Neutrophil (primary cell): ENCODE measurements around the gene PRKCH.

Source experiments
- H3K27ac ChIP-seq: fragments of 200-600 bp; sonication (generic); 2 replicates; pipeline ENCODE4 v1.5.1; 2016; ENCODE audit warnings: mild to moderate bottlenecking, moderate library complexity
- H3K27me3 ChIP-seq: fragments of 200-600 bp; sonication (generic); 2 replicates; pipeline ENCODE4 v1.6.0; 2016; ENCODE audit warnings: mild to moderate bottlenecking
- H3K36me3 ChIP-seq: fragments of 200-600 bp; sonication (generic); 2 replicates; pipeline ENCODE4 v1.5.1; 2017
- H3K4me1 ChIP-seq, 2 experiments: fragments of 200-600 bp in 1 of 2; sonication (generic) in 1 of 2; 1 replicate in 1 of 2; 2 replicates in 1 of 2; pipeline versions ENCODE4 v1.5.1 to v1.6.1; 2013 to 2016; ENCODE audit warnings: low read depth in 1 of 2, low read length in 1 of 2, mild to moderate bottlenecking in 1 of 2, moderate library complexity in 1 of 2; ENCODE audit not compliant: control insufficient read depth in 1 of 2, insufficient read depth in 1 of 2
- H3K4me3 ChIP-seq, 2 experiments: fragments of 200-600 bp in 1 of 2; sonication (generic) in 1 of 2; 1 replicate in 1 of 2; 2 replicates in 1 of 2; pipeline ENCODE4 v1.5.1; 2013 to 2016; ENCODE audit warnings: low read depth in 1 of 2, low read length in 1 of 2, mild to moderate bottlenecking in 1 of 2, moderate library complexity in 1 of 2
- H3K9me3 ChIP-seq: fragments of 200-600 bp; sonication (generic); 2 replicates; pipeline ENCODE4 v1.5.1; 2016
- TF ChIP-seq, protein P1 (sequence below): fragments of 200-600 bp; sonication (generic); IDR thresholded peaks from 2 replicates; pipeline ENCODE4 v1.5.1; 2016; ENCODE audit warnings: antibody characterized with exemption

PRKCH gene

DNA sequence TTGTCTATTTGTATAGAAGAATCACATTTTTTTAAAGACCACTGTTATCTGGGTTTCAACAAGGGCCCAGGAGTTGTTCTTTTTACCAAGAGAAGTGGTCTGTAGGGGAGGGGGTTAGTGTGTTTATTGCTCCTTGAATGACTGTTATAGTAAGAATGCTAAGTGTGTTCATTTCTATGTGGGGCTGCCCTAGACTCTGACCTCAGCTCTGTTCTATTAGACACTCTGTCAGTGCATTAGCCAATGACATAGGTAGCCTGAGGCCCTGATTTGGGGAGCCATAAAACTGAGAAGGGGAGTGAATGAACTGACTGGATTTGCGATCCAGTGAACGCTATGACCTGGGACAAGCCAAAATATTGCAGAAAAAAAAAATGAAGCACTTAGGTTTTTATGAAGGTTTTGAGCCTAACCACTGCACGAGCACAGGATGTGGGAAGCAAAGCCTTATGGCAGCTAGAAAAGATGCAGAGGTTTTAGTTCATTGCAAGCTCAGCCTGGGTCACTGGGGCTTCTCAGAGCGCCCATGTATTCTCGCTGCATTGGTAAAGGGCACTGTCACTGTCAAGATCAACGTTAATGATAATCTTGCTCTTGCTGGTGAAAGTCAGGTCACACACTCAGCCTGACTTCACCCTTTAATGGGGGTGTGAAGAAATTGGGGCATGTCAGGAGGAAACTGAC lies 63.8 kb downstream of the PRKCH start:
- Histone ChIP-seq H3K9me3 (no peaks in the 10 kb centered on the region), H3K27me3 (no peaks in the 10 kb centered on the region), H3K4me3 (no peak overlapping the region), H3K4me1 (no peaks in the 10 kb centered on the region), H3K36me3 (no peaks in the 10 kb centered on the region), H3K27ac (no peak overlapping the region)
- TF ChIP-seq, protein P1, sequence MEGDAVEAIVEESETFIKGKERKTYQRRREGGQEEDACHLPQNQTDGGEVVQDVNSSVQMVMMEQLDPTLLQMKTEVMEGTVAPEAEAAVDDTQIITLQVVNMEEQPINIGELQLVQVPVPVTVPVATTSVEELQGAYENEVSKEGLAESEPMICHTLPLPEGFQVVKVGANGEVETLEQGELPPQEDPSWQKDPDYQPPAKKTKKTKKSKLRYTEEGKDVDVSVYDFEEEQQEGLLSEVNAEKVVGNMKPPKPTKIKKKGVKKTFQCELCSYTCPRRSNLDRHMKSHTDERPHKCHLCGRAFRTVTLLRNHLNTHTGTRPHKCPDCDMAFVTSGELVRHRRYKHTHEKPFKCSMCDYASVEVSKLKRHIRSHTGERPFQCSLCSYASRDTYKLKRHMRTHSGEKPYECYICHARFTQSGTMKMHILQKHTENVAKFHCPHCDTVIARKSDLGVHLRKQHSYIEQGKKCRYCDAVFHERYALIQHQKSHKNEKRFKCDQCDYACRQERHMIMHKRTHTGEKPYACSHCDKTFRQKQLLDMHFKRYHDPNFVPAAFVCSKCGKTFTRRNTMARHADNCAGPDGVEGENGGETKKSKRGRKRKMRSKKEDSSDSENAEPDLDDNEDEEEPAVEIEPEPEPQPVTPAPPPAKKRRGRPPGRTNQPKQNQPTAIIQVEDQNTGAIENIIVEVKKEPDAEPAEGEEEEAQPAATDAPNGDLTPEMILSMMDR, result no peak

DNA sequence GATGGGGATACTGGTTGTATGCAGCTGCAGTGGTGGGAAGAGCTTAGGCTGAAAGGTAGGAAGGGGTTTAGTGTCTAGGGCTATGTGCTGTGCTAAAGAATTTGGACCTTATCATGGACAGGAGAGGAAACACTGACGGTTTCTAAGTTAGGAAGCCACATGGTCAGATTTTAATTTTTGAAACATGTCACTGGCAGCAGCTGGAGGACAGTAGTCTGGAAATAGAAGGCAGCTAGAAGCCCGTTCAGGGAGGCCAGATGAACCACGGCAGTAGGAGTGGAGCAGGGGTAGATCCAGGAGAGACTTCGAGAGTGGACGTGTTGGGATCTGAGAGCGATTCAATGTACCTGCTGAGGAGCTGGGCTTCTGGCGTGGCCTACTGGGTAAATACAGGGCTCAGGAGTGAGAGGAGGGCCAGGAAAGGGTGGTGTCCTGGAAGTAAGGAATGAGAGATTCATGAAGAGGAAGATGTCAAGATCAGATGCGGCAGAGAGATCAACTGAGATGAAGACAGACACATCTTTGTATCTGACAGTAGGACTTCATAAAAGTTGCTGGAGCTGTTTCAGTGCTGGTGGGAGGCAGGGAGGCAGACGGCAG lies 64.9 kb downstream of the PRKCH start:
- Histone ChIP-seq H3K9me3 (no peaks in the 10 kb centered on the region), H3K27ac (no peak overlapping the region), H3K4me3 (no peak overlapping the region), H3K27me3 (no peaks in the 10 kb centered on the region), H3K36me3 (no peaks in the 10 kb centered on the region), H3K4me1 (no peaks in the 10 kb centered on the region)
- TF ChIP-seq, protein P1, result no peak

DNA sequence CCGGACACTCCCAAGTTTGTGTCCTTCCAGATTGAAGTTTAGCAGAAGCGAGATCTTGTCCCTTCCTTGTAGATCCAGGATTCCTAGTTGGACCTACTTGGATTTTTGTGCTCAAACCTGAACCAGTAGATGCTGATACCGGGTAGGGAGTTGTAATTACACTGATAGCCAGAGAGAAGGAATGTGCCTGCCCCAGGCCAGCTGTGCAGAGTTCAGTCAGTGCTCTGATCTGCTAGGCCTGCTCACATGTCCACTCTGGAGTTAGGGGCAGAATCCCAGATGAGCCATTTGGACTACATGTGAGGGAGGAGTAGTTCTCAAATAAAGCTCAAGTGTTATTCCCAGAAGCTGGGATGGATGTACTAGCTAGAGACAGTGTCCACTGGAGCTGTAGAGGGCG lies 65.7 kb downstream of the PRKCH start:
- no peak overlapping the region for H3K4me3 ChIP-seq
- H3K9me3 ChIP-seq, result no peaks in the 10 kb centered on the region
- no peaks in the 10 kb centered on the region for H3K4me1 ChIP-seq
- H3K27ac ChIP-seq, result no peak overlapping the region
- TF ChIP-seq, protein P1, result no peak
- H3K27me3 ChIP-seq, result no peaks in the 10 kb centered on the region
- no peaks in the 10 kb centered on the region for H3K36me3 ChIP-seq

GRCh38 chr14:61388173-61388975 lies 67.0 kb downstream of the PRKCH start:
- TF ChIP-seq, protein P1, result no peak
- H3K27ac ChIP-seq, result no peak overlapping the region
- H3K36me3 ChIP-seq, result no peaks in the 10 kb centered on the region
- H3K9me3 ChIP-seq, result no peaks in the 10 kb centered on the region
- H3K4me3 ChIP-seq, result no peak overlapping the region
- H3K4me1 ChIP-seq, result no peaks in the 10 kb centered on the region
- H3K27me3 ChIP-seq, result no peaks in the 10 kb centered on the region

- H3K27me3 ChIP-seq, result no peaks in the 10 kb centered on the region
- H3K4me3 ChIP-seq, result no peak overlapping the region
- H3K9me3 ChIP-seq, result no peaks in the 10 kb centered on the region
- no peaks in the 10 kb centered on the region for H3K36me3 ChIP-seq
- H3K27ac ChIP-seq, result no peak overlapping the region
- TF ChIP-seq, protein P1, result no peak
- no peaks in the 10 kb centered on the region for H3K4me1 ChIP-seq
Observed at GRCh38 chr14:61388976-61389576, 67.7 kb downstream of the PRKCH start.
